Stimulated activated CD4-positive, alpha-beta T cell treated with anti-CD3 and anti-CD28 coated beads, Interleukin-2, amount 100 ng/mL, for 4 hours (primary cell): Measurements from ENCODE around the gene DNAH3.
"Not testable (repeated sequence)": the region's sequence is repeated elsewhere in the genome, so short reads cannot be mapped to it uniquely, and the experiment has no call there.

ENCODE experiments used
- DNase-seq: peaks from one replicate; pipeline ENCODE4 v3.0.0-alpha.2; 2020; ENCODE audit warnings: low read depth

DNAH3 gene

GRCh38 chr16:21120976-21121520 is 29.6 kb downstream of the DNAH3 start:
- DNase-seq, result no peak

GRCh38 chr16:21117567-21117966 is 33.1 kb downstream of the DNAH3 start:
- DNase-seq, result no peak

GRCh38 chr16:21116148-21116693 is 34.4 kb downstream of the DNAH3 start:
- no peak for DNase-seq

GRCh38 chr16:21115551-21115950 is 35.1 kb downstream of the DNAH3 start:
- DNase-seq, result not testable (repeated sequence)

- no peak for DNase-seq
These were observed 46.4 kb downstream of the DNAH3 start for GRCh38 chr16:21103941-21104860.

- DNase-seq, result no peak
These were observed 48.8 kb downstream of the DNAH3 start for GRCh38 chr16:21101631-21102420.

- no peak for DNase-seq
These were observed 50.2 kb downstream of the DNAH3 start for GRCh38 chr16:21100447-21100846.

GRCh38 chr16:21097151-21097550 is 53.5 kb downstream of the DNAH3 start:
- no peak for DNase-seq

GRCh38 chr16:21094719-21095118 is 55.9 kb downstream of the DNAH3 start:
- not testable (repeated sequence) for DNase-seq

- no peak for DNase-seq
These were observed 57.7 kb downstream of the DNAH3 start for GRCh38 chr16:21092951-21093350.

- DNase-seq, result no peak
These were observed 61.8 kb downstream of the DNAH3 start for GRCh38 chr16:21088646-21089538.

GRCh38 chr16:21088143-21088542 is 62.5 kb downstream of the DNAH3 start:
- DNase-seq, result no peak

GRCh38 chr16:21084631-21085225 is 65.9 kb downstream of the DNAH3 start:
- no peak for DNase-seq

- peak; percentile 7 for DNase-seq
These were observed 66.8 kb downstream of the DNAH3 start for GRCh38 chr16:21083729-21084268.

- DNase-seq, result no peak
These were observed 69.3 kb downstream of the DNAH3 start for GRCh38 chr16:21081329-21081728.

GRCh38 chr16:21078563-21078962 is 72.1 kb downstream of the DNAH3 start:
- no peak for DNase-seq

GRCh38 chr16:21076186-21076883 is 74.3 kb downstream of the DNAH3 start:
- DNase-seq, result no peak

- no peak for DNase-seq
These were observed 75.4 kb downstream of the DNAH3 start for GRCh38 chr16:21075252-21075651.

GRCh38 chr16:21072976-21073375 is 77.7 kb downstream of the DNAH3 start:
- no peak for DNase-seq

- DNase-seq, result no peak
These were observed 78.9 kb downstream of the DNAH3 start for GRCh38 chr16:21071741-21072140.
